GM19023 (cell line): ENCODE results near the gene DTNA.
"Not testable (repeated sequence)": the region's sequence is repeated elsewhere in the genome, so short reads cannot be mapped to it uniquely, and the experiment has no call there.

Source experiments
- ATAC-seq: cut with Tn5 transposase; IDR thresholded peaks from one replicate; pipeline ENCODE4 v1.9.1; 2021; ENCODE audit warnings: mild to moderate bottlenecking, moderate library complexity; ENCODE audit not compliant: unreplicated experiment

DTNA gene

DNA sequence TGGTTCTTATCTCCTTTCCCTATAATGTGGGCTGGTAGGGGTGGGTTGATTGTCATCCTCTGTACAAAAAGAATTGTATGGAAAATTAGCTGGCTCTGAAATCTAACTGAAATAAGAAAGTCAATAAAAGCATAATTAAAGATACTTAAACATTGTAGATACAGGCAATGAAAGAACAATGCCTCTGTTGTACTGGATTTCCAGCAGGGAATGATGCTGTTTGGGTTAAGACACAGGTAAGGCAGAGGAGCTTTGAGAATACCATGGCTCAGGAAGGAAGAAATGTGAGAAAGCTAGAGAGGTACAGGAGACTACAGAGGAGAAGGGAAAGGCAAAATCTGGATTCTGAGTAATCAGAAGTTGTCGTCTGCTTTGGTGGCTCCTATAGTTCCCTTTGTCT is 10.1 kb downstream of the DTNA start:
- ATAC-seq = no peak

- ATAC-seq = no peak
Observed at GRCh38 chr18:34723143-34723542, 13.0 kb downstream of the DTNA start.

DNA sequence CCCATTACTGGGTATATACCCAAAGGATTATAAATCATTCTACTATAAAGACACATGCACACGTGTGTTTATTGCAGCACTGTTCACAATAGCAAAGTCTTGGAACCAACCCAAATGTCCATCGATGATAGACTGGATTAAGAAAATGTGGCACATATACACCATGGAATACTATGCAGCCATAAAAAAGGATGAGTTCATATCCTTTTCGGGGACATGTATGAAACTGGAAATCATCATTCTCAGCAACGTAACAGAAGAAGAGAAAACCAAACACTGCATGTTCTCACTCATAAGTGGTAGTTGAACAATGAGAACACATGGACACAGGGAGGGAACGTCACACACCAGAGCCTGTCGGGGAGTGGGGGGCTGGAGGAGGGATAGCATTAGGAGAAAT is 15.6 kb downstream of the DTNA start:
- ATAC-seq = not testable (repeated sequence)

DNA sequence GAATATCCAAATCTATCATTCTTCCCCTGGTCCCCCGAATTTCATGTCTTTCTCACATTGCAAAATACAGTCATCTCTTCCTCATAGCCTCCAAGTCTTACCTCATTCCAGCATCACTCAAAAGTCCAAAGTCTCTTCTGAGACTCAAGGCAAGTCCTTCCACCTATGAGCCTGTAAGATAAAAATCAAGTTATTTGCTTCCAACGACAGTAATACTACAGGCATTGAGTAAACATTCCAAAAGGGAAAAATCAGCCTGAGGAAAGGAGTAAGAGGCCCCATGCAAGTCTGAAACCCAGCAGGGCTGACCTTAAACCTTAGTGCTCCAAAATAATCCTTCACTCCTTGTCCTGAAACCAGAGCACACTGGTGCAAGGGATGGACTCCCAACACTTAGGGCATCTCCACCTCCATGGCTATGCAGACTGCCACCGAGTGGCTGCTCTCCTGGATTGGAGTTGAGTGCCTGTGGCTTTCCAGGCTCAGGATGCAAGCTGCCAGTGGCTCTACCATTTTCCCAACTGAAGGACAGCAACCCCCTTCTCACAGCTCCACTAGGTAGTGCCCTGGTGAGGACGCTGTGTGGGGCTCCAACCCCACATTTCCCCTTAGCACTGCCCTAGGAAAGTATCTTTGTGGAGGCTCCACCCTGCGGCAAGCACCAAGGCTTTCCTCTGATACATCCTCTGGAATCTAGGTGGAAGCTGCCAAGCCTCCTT is 16.3 kb downstream of the DTNA start:
- no peak for ATAC-seq

DNA sequence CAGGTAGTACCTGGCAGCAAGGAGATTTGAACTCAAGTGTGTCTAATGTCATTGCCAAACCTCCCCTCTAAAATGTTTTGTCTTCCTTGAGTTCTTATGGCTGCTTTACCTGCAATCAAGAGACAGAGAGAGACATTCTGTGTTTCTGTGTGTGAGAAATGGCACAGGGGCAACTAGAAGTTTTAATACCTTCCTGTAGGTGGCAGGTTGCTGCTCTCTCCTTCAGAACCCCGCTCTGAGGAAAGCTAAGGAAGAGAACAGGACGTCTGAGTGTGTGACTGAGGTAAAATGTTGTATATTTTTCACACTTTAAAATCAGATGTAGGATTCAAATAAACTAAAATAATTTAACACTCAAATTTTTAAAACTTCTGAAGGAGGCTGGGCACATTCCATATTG is 19.2 kb downstream of the DTNA start:
- peak; percentile 74 for ATAC-seq

- no peak for ATAC-seq
Observed at GRCh38 chr18:34729740-34730355, 19.8 kb downstream of the DTNA start.

- no peak for ATAC-seq
Observed at GRCh38 chr18:34730774-34731173, 20.7 kb downstream of the DTNA start.

- no peak for ATAC-seq
Observed at GRCh38 chr18:34734056-34734455, 24.0 kb downstream of the DTNA start.

DNA sequence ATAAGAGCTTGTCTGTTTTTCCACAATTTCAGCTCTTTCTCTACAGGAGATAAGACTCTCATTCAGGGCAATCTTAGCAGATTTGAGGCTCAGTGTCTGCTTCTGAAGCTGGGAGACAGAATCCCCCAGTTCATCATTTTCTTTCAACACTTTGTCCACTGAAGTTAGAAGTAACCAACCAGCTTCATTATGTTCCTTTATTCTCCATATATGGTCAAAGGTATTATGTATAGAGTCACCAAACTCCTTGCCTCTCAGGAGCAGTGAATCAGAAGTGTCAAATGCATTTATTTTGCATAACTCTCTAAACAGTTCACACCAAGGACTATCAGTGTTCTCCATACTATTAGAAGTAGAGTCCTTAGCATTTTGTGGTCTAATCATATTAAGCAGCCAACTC is 24.4 kb downstream of the DTNA start:
- not testable (repeated sequence) for ATAC-seq

GRCh38 chr18:34738175-34738894 is 28.2 kb downstream of the DTNA start:
- no peak for ATAC-seq

GRCh38 chr18:34740101-34740500 is 30.0 kb downstream of the DTNA start:
- ATAC-seq = no peak

- no peak for ATAC-seq
Observed at GRCh38 chr18:34740724-34741123, 30.6 kb downstream of the DTNA start.

GRCh38 chr18:34741401-34741800 is 31.3 kb downstream of the DTNA start:
- no peak for ATAC-seq

DNA sequence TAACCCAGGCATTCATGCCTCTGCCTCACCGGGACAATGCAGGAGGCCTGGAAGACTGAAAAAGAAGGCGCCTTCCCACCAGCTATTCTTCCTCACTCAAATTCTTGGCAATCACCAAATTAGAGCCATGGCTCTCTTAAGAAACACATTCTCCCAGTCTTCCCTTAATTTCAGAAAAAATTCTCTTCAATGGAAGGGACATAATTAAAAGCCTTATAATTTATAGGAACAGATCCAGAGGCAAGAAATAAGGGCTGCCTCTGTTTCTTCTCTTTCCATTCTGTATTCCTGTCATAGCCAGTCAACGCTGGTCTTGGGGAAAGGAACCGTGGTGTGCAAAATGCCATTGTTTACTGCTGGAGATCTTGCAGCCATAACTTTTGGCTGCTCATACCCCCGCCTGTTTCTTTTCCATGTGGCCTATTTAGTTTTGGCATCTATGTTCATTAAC is 32.8 kb downstream of the DTNA start:
- ATAC-seq = no peak

GRCh38 chr18:34744569-34744968 is 34.5 kb downstream of the DTNA start:
- no peak for ATAC-seq

- no peak for ATAC-seq
Observed at GRCh38 chr18:34746614-34747013, 36.5 kb downstream of the DTNA start.

DNA sequence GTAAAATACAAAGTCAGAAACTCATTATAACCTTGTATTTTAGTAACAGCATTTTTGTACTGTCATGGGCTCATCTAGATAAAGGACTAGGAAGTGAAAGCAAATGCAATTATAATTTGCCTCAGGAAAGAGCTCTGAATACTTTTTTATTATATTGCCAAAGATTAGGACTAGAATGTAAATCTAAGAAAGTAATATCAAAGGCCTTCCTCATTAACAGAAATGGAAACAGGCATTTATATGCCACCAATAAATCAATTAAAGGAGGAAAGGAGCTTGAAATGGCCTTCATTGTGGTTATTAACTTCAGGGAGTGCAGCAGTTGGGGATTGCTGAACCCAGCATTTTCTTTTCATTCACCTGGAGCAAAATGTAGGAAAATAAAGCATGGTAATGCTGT is 39.6 kb downstream of the DTNA start:
- ATAC-seq = no peak

DNA sequence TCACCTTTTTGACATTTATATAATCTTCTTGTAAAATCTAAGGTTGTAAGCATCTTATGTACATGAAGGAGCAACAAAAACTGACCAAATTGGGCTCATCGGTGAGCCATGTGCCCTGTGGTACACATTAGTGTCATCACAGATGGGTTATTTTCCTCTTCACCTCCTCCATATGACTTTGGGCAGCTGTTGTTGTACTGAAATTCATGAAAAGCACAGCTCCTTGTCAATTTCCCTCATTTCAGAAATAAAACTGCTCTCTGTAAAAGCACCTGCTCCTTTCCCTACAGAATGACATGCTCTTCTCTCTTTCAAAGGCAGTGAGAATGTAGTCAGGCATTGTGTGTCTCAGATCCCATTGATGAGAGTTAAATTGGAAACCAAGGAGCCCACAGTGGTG is 42.0 kb downstream of the DTNA start:
- ATAC-seq = no peak

DNA sequence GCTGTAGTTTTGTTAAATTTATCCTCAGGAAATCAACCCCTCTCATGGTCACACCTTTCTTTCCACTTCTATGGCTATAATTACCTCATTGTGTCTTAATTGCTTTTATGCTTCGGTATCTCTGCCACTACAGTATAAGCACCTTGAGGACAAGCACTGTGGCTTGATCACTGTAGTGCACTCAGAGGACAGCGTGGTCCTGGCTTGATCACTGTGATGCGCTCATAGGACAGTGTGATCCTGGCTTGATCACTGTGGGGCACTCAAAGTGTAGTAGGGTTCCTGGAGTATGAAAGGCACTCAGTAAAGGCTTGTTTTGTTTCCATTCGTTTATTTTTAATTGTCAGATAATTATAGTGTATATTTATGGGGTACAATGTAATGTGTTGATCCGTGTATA is 44.2 kb downstream of the DTNA start:
- no peak for ATAC-seq

DNA sequence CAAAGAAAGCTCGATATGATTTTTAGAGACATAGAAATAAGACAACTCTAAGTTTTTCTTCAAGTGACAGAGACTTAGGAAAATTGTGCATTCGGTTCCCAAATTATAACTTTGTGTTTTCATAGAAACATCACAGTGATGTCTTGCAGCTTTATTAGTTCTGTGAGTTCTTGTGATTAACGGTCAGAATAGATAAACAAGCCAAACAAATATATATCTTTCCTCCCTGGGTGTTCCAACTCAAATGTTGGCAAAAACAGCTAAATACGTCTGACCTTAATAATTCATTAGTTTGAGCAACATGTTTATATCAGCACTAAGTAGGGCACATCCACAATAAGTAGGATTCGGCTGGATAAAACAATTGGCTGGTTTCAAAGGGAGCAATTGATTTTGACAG is 47.6 kb downstream of the DTNA start:
- ATAC-seq = no peak

- no peak for ATAC-seq
Observed at GRCh38 chr18:34758378-34758948, 48.4 kb downstream of the DTNA start.

DNA sequence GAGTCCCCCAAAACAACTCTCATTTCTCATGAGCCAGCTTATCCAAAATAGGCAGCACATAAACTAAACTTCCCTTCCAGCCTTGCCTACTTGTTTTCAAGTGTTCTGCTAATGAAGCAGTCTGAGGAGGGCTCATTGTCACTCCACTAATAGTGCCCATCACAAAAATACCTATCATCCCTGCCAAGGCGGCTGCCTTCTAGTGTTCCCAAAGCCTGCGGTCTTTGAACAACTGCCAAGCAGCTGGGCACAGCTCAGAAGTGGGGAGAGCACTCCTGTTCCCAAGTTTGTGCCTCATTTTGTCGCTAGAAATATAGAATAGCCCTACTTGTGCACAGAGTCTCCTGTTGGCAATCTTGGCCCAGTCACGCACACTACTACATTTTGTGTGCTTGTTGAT is 50.3 kb downstream of the DTNA start:
- no peak for ATAC-seq
